Hepatocyte (in vitro differentiated cells): ENCODE measurements around the gene PLPPR1. TPM values are rescaled to one million over a fixed set of nuclear protein-coding genes. Genes with fewer than 3 reads are reported as not detected.
A peak's percentile ranks its signal among the peaks of the same experiment; 100 is the strongest.

ENCODE experiments used
- DNase-seq: peaks from one replicate; pipeline ENCODE4 v3.0.0-alpha.2; 2016; ENCODE audit warnings: low spot score
- H2AFZ ChIP-seq: fragments of 200-600 bp; sonication (generic); 2 replicates; pipeline ENCODE4 v1.6.0; 2016; ENCODE audit warnings: antibody characterized with exemption, mild to moderate bottlenecking
- H3K27ac ChIP-seq: fragments of 200-600 bp; sonication (generic); 2 replicates; pipeline ENCODE4 v1.5.1; 2016; ENCODE audit warnings: mild to moderate bottlenecking
- H3K27me3 ChIP-seq: fragments of 200-600 bp; sonication (generic); 2 replicates; pipeline ENCODE4 v1.6.1; 2016
- H3K36me3 ChIP-seq: fragments of 200-600 bp; sonication (generic); replicated peaks from 2 replicates; pipeline ENCODE4 v1.5.1; 2016; ENCODE audit warnings: low read depth; ENCODE audit not compliant: insufficient read depth
- H3K4me1 ChIP-seq: fragments of 200-600 bp; sonication (generic); 2 replicates; pipeline ENCODE4 v1.5.1; 2016; ENCODE audit warnings: mild to moderate bottlenecking, moderate library complexity; ENCODE audit not compliant: insufficient read depth
- H3K4me2 ChIP-seq: fragments of 200-600 bp; sonication (generic); 2 replicates; pipeline ENCODE4 v1.6.0; 2016
- H3K4me3 ChIP-seq: fragments of 200-600 bp; sonication (generic); 2 replicates; pipeline ENCODE4 v1.5.1; 2016; ENCODE audit warnings: mild to moderate bottlenecking
- H3K79me2 ChIP-seq: fragments of 200-600 bp; sonication (generic); 2 replicates; pipeline ENCODE4 v1.6.0; 2017; ENCODE audit warnings: mild to moderate bottlenecking
- H3K9me2 ChIP-seq: fragments of 200-600 bp; sonication (generic); replicated peaks from 2 replicates; pipeline ENCODE4 v1.6.0; 2017; ENCODE audit warnings: mild to moderate bottlenecking; ENCODE audit not compliant: insufficient read depth
- H3K9me3 ChIP-seq: fragments of 200-600 bp; sonication (generic); 2 replicates; pipeline ENCODE4 v1.5.1; 2016; ENCODE audit warnings: low read depth, mild to moderate bottlenecking
- H4K20me1 ChIP-seq: fragments of 200-600 bp; sonication (generic); 2 replicates; pipeline ENCODE4 v1.6.0; 2016; ENCODE audit warnings: mild to moderate bottlenecking; ENCODE audit not compliant: insufficient read depth, poor library complexity, severe bottlenecking
- EZH2 ChIP-seq: fragments of 200-600 bp; sonication (generic); IDR thresholded peaks from 2 replicates; pipeline ENCODE4 v1.6.1; 2016; ENCODE audit warnings: antibody characterized with exemption, mild to moderate bottlenecking, borderline replicate concordance
- EZH2phosphoT487 ChIP-seq: fragments of 200-600 bp; sonication (generic); IDR thresholded peaks from one replicate; pipeline ENCODE4 v1.6.1; 2018; ENCODE audit warnings: antibody characterized with exemption, mild to moderate bottlenecking, low read depth, moderate library complexity; ENCODE audit not compliant: unreplicated experiment, severe bottlenecking
- WGBS: methylation state at CpG from one replicate; pipeline ENCODE4 v1.1.6; 2016; ENCODE audit warnings: low lambda C conversion rate; ENCODE audit errors: missing lambda C conversion rate; 5-methylcytosine and 5-hydroxymethylcytosine counted together
- polyA plus RNA-seq: library from polyadenylated mRNA; unstranded; fragments of >200 nt; fragmentation: Nextera tagmentation; extraction: Ambion mirVana; gene quantifications from 2 replicates; pipeline ENCODE4 v1.2.1, GENCODE V29; 2016
- total RNA-seq: library from RNA; depleted of rRNA; stranded (reverse); fragments of >200 nt; gene quantifications from 2 replicates; pipeline ENCODE4 v1.2.3, GENCODE V29; 2014
- TF ChIP-seq, protein P1 (sequence below): fragments of 200-600 bp; sonication (generic); IDR thresholded peaks from 2 replicates; pipeline ENCODE4 v1.5.1; 2016; ENCODE audit warnings: antibody characterized with exemption, mild to moderate bottlenecking; ENCODE audit not compliant: poor library complexity

Gene PLPPR1
- total and polyA plus RNA-seq, 2 experiments from 2014 or later, result 0.27 to 2.1 TPM

DNA sequence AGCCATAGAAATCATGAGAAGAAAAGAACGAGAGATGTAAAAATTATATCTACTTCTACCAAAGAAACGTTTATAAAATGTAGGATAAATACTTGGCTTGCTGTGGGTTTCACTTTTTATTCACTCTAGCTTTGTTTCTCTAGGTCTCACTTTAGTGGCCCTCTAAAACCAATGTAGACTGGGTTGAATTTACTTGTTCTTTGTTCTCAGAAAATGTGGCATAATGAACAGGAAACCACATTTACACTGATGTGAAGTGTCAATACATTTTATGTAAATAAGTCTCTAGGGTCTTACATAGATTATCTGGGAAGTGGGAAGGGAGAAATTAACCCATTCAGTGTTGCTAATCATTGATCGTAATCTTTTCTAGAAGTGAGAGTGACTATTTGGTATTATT is 58.9 kb downstream of the PLPPR1 start:
- no peak overlapping the region for H3K4me2 ChIP-seq
- H3K9me3 ChIP-seq, result no peaks in the 10 kb centered on the region
- no peak overlapping the region for H3K27ac ChIP-seq
- no peaks in the 10 kb centered on the region for H4K20me1 ChIP-seq
- no peaks in the 10 kb centered on the region for H3K79me2 ChIP-seq
- no peaks in the 10 kb centered on the region for H3K36me3 ChIP-seq
- H3K27me3 ChIP-seq, result no peaks in the 10 kb centered on the region
- 81% methylated on average over 3 of the region's 3 CpGs for WGBS
- DNase-seq, result no peak
- H3K4me3 ChIP-seq, result no peak overlapping the region
- no peaks in the 10 kb centered on the region for H3K4me1 ChIP-seq
- H2AFZ ChIP-seq, result no peak overlapping the region
- TF ChIP-seq EZH2phosphoT487, result no peak
- TF ChIP-seq, protein P1, sequence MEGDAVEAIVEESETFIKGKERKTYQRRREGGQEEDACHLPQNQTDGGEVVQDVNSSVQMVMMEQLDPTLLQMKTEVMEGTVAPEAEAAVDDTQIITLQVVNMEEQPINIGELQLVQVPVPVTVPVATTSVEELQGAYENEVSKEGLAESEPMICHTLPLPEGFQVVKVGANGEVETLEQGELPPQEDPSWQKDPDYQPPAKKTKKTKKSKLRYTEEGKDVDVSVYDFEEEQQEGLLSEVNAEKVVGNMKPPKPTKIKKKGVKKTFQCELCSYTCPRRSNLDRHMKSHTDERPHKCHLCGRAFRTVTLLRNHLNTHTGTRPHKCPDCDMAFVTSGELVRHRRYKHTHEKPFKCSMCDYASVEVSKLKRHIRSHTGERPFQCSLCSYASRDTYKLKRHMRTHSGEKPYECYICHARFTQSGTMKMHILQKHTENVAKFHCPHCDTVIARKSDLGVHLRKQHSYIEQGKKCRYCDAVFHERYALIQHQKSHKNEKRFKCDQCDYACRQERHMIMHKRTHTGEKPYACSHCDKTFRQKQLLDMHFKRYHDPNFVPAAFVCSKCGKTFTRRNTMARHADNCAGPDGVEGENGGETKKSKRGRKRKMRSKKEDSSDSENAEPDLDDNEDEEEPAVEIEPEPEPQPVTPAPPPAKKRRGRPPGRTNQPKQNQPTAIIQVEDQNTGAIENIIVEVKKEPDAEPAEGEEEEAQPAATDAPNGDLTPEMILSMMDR, result no peak
- no peak for TF ChIP-seq EZH2
- no peaks in the 10 kb centered on the region for H3K9me2 ChIP-seq

DNA sequence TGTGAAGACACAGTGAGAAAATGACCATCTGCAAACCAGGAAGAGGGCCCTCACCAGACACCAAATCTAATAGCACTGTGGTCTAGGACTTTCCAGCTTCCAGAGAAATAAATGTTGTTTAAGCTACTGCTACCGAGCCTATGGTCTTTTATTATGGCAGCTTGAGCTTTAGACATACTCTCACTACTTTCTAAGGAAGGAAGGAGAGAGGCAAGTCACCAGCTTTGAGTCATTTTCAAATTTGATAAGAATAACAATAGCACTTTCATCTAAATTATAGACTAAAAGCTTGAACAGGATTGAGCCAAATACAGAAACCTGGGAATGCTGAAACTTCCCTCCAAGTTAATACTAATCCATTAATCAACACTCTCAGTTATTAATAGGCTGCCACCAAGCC is 64.4 kb downstream of the PLPPR1 start:
- H3K36me3 ChIP-seq, result no peaks in the 10 kb centered on the region
- H3K4me2 ChIP-seq, result no peak overlapping the region
- H4K20me1 ChIP-seq, result no peaks in the 10 kb centered on the region
- H3K79me2 ChIP-seq, result no peaks in the 10 kb centered on the region
- H3K9me2 ChIP-seq, result no peaks in the 10 kb centered on the region
- H3K9me3 ChIP-seq, result no peaks in the 10 kb centered on the region
- H3K27ac ChIP-seq, result no peak overlapping the region
- TF ChIP-seq EZH2phosphoT487, result no peak
- TF ChIP-seq, protein P1, result no peak
- no peak for TF ChIP-seq EZH2
- no peaks in the 10 kb centered on the region for H3K27me3 ChIP-seq
- no peak overlapping the region for H2AFZ ChIP-seq
- 88% methylated on average over 1 of the region's 1 CpG for WGBS
- no peak for DNase-seq
- H3K4me1 ChIP-seq, result no peaks in the 10 kb centered on the region
- no peak overlapping the region for H3K4me3 ChIP-seq

DNA sequence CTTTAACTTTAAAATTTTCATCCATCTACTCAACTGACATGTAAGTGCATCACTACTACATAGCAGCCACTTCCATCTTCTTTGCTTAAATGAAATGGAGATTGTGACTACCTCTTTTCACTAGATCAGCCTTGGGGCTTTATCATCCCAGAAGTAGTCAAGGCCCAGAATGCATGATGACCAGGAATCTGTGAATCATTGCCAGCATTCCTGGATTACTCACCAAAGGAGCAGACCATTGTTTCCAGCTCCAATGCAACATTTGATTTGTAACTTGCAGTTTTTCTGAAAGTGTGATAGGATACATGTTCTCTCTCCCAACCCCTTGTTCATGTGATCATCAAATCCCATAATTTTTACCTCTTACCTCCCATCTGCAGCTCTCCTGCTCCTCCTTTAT is 65.1 kb downstream of the PLPPR1 start:
- no peaks in the 10 kb centered on the region for H3K9me2 ChIP-seq
- no peaks in the 10 kb centered on the region for H3K27me3 ChIP-seq
- H3K4me3 ChIP-seq, result no peak overlapping the region
- peak; percentile 7 for DNase-seq
- H4K20me1 ChIP-seq, result no peaks in the 10 kb centered on the region
- H3K79me2 ChIP-seq, result no peaks in the 10 kb centered on the region
- no peaks in the 10 kb centered on the region for H3K9me3 ChIP-seq
- H3K4me2 ChIP-seq, result no peak overlapping the region
- no peaks in the 10 kb centered on the region for H3K4me1 ChIP-seq
- H2AFZ ChIP-seq, result no peak overlapping the region
- TF ChIP-seq EZH2phosphoT487, result no peak
- TF ChIP-seq, protein P1, result no peak
- TF ChIP-seq EZH2, result no peak
- H3K27ac ChIP-seq, result no peak overlapping the region
- no peaks in the 10 kb centered on the region for H3K36me3 ChIP-seq

DNA sequence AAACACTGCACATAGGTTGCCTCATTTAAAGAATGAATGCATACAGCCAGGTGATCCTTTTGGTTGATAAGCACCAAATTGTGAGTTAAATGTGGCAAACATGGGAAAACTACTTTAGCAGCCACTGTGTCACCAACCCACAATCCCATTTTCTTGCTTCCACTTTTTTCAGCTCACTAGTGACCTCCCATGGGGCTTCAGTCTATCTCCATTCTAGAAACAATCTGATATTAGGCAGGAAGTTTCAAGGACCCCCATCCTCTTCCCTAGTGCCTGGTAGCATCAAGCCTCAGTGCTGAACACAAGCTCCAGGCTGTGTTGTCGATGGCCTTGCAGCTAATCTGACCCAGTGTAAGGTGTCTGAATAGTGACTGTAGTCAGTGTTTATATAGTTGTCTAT is 66.2 kb downstream of the PLPPR1 start:
- Histone ChIP-seq H3K4me2 (no peak overlapping the region), H3K4me1 (no peaks in the 10 kb centered on the region), H3K27me3 (no peaks in the 10 kb centered on the region), H3K9me3 (no peaks in the 10 kb centered on the region), H3K9me2 (no peaks in the 10 kb centered on the region), H3K4me3 (no peak overlapping the region), H4K20me1 (no peaks in the 10 kb centered on the region), H3K36me3 (no peaks in the 10 kb centered on the region), H2AFZ (no peak overlapping the region), H3K79me2 (no peaks in the 10 kb centered on the region), H3K27ac (no peak overlapping the region)
- 77% methylated on average over 1 of the region's 1 CpG for WGBS
- DNase-seq, result no peak
- TF ChIP-seq EZH2phosphoT487 (no peak), EZH2 (no peak)
- TF ChIP-seq, protein P1, result no peak
